ENCODE data around the gene CUL1. TPM values are rescaled to one million over a fixed set of nuclear protein-coding genes. Genes with fewer than 3 reads are reported as not detected.

CUL1 gene
- total RNA-seq, 2 donors from 2014 or later, result 47.0 to 60.0 TPM

- no peak for TF ChIP-seq CTCF (IDR thresholded peaks at IDR 0.05)
- no peak overlapping the region for H3K4me3 ChIP-seq
- ATAC-seq (ENCODE audit: insufficient number of reproducible peaks, low FRiP score, low read depth) (no peak), DNase-seq (ENCODE audit: low spot score) (no peak)
- H3K4me1 ChIP-seq (ENCODE audit: control insufficient read depth in 1 of 2, low read depth in 2 of 2), result peaks cover 20 to 58% of the 10 kb centered on the region in 2 donors
- no peak overlapping the region for H3K27ac ChIP-seq
- H3K36me3 ChIP-seq, result no peaks in the 10 kb centered on the region
- H3K9me3 ChIP-seq, result no peaks in the 10 kb centered on the region
- no peaks in the 10 kb centered on the region for H3K27me3 ChIP-seq (replicated peaks; ENCODE audit: insufficient read depth)
Measured at GRCh38 chr7:148720472-148720871, 21.8 kb downstream of the CUL1 start.

DNA sequence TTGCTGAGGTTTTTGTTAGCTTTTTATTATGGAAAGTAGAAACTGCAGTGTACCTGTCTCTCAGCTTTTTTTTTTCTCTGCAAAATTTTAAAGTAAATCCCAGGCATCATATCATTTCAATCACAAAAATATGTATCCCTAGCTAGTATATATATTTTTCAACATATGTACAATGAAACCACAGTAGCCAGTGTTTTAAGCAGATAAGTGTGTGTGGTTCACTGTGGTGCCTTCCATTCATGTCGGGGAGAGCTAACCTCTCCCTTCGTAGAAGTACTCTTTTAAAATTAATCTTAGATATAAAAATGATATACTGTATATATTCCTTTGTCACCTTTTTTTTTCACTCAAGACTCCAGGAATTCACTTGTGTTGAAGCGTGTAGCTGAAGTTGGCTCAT is 22.7 kb downstream of the CUL1 start:
- H3K36me3 ChIP-seq, result no peaks in the 10 kb centered on the region
- DNase-seq (ENCODE audit: low spot score), result no peak
- H3K27me3 ChIP-seq (replicated peaks; ENCODE audit: insufficient read depth), result no peaks in the 10 kb centered on the region

DNA sequence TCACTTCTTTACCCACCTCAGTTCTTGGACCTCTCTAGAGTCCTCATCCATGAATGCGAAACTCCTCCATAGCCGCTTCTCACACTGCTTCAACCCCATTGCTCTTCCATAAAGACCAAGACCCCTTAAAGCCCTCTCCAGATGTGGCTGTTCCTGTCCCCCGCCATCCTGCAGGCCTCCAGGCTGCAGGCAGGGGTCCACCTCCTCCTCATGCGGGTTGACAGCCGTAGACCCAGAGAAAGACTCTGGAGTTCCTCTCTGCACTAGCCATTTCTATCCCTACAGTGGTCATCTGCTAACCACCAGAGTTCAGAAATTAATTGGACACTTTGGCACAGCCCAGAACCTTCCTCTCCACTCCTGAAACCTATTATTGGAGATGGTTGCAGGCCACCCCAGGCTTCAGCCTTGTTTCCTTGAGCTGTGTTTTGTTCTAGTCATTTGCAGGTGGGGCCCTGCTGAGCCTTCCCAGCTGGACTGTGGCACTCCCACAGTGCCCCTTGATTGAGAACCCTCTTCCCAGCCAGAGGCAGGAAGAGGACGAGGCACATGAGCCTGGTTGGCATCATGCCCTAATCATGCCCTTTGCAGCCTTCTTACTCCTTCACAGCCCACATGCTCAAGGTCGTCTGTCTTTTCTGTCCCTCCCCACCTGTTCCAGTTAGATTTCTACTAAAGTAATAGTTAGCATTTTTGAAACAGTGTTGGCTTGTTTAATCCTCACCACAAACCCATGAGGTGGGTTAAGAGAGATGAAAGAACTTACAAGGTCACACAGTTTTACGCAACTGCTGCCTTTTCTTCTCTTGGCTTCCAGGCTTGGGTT is 23.9 kb downstream of the CUL1 start:
- DNase-seq (ENCODE audit: low spot score) (no peak), ATAC-seq (ENCODE audit: insufficient number of reproducible peaks, low FRiP score, low read depth) (no peak)
- Histone ChIP-seq H3K27ac (no peak overlapping the region), H3K36me3 (no peaks in the 10 kb centered on the region), H3K4me1 (ENCODE audit: control insufficient read depth in 1 of 2, low read depth in 2 of 2) (peaks cover 25 to 60% of the 10 kb centered on the region in 2 donors), H3K27me3 (replicated peaks; ENCODE audit: insufficient read depth) (no peaks in the 10 kb centered on the region), H3K4me3 (no peak overlapping the region), H3K9me3 (no peaks in the 10 kb centered on the region)
- no peak for TF ChIP-seq CTCF (IDR thresholded peaks at IDR 0.05)

More for the DNA sequence above, 22.7 kb downstream of the CUL1 start:
- Histone ChIP-seq H3K9me3 (no peaks in the 10 kb centered on the region), H3K4me1 (ENCODE audit: control insufficient read depth in 1 of 2, low read depth in 2 of 2) (peaks cover 25 to 52% of the 10 kb centered on the region in 2 donors), H3K4me3 (no peak overlapping the region), H3K27ac (no peak overlapping the region)
- no peak for TF ChIP-seq CTCF (IDR thresholded peaks at IDR 0.05)
- ATAC-seq (ENCODE audit: insufficient number of reproducible peaks, low FRiP score, low read depth), result no peak

GRCh38 chr7:148723166-148723559 is 24.5 kb downstream of the CUL1 start:
- TF ChIP-seq CTCF (IDR thresholded peaks at IDR 0.05), result no peak
- H3K4me1 ChIP-seq (ENCODE audit: control insufficient read depth in 1 of 2, low read depth in 2 of 2), result peaks cover 25 to 60% of the 10 kb centered on the region in 2 donors
- no peaks in the 10 kb centered on the region for H3K9me3 ChIP-seq

GRCh38 chr7:148723846-148724245 is 25.1 kb downstream of the CUL1 start:
- ATAC-seq (ENCODE audit: insufficient number of reproducible peaks, low FRiP score, low read depth) (no peak), DNase-seq (ENCODE audit: low spot score) (no peak)
- H3K9me3 ChIP-seq, result no peaks in the 10 kb centered on the region
- H3K4me3 ChIP-seq, result no peak overlapping the region
- no peaks in the 10 kb centered on the region for H3K36me3 ChIP-seq
- no peaks in the 10 kb centered on the region for H3K27me3 ChIP-seq (replicated peaks; ENCODE audit: insufficient read depth)
- H3K27ac ChIP-seq, result no peak overlapping the region
- H3K4me1 ChIP-seq (ENCODE audit: control insufficient read depth in 1 of 2, low read depth in 2 of 2), result peaks cover 25 to 58% of the 10 kb centered on the region in 2 donors
- TF ChIP-seq CTCF (IDR thresholded peaks at IDR 0.05), result no peak

More at GRCh38 chr7:148723166-148723559, 24.5 kb downstream of the CUL1 start:
- no peak overlapping the region for H3K4me3 ChIP-seq
- no peaks in the 10 kb centered on the region for H3K36me3 ChIP-seq
- DNase-seq (ENCODE audit: low spot score), result no peak
- no peak overlapping the region for H3K27ac ChIP-seq
- H3K27me3 ChIP-seq (replicated peaks; ENCODE audit: insufficient read depth), result no peaks in the 10 kb centered on the region
- ATAC-seq (ENCODE audit: insufficient number of reproducible peaks, low FRiP score, low read depth), result no peak
